NCI-H82 treated with DMSO at 0.1 percent for 48 hours (cell line): ENCODE data around the gene FADD.

Experiments used
- DNase-seq: peaks from one replicate; lab custom pipeline; 2025; ENCODE audit not compliant: unreplicated experiment; lab: John Stamatoyannopoulos, UW

The FADD gene

DNA sequence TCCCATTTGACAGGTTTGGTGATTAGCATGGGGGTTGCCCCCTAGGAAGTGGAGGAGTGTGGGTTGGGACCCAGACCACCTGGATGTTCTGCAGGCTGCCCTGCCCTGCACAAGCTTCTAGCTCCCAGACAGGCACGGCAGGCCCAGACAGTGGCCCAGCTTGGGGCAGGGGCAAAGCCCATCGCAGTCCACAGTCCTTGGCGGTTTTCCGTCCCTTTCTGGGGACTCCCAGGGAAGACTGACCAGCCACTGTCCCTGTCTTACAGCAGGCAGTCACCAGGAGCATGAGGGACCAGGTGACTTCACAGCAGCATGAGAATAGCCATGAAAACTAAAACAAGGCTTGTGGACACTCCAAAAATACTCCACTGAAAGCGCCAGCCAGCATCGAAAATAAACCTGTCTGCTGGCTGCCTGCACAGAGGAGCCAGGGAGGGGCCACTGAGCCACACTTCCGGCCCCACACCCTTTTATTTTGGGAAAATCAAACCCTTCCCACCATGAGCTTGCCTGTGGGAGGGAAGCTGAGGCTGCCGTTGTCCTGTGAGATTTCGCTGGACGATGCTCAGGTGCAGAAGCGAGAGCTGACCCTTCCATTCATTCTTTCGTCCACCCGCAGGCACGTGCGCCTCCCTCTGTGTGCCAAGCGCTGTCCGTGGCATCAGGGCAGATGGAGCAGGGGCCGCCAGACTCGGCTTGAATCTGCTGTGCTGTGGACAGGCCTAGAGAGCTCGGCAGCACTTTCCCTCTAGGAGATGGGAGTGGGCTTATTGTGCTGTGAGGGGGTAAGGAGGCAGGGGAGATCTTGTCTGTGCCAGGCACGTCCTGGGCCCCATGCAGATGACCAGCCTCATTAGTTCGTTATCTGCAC lies 28.0 kb downstream of the FADD start:
- no peak for DNase-seq

DNA sequence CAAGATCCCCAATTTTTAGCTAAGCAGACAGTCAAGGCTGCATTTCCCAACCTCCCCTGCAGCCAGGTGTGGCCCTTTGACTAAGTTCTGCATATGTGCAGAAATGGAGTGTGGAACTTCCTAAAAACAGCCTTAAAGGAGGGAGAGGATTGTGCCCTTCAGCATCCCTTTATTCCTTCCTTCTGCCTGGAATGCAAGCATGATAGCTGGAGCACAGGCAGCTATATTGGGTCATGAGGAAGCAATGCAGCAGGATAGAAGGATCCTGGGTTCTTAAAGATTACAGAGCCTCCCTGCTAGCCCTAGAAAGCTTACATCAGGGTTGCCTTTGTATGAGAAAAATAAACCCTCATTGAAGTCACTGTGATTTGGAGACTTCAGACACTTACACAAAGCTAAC lies 29.9 kb downstream of the FADD start:
- DNase-seq = no peak

GRCh38 chr11:70233511-70233934 lies 30.4 kb downstream of the FADD start:
- DNase-seq = no peak

GRCh38 chr11:70233962-70234361 lies 30.9 kb downstream of the FADD start:
- DNase-seq = no peak

DNA sequence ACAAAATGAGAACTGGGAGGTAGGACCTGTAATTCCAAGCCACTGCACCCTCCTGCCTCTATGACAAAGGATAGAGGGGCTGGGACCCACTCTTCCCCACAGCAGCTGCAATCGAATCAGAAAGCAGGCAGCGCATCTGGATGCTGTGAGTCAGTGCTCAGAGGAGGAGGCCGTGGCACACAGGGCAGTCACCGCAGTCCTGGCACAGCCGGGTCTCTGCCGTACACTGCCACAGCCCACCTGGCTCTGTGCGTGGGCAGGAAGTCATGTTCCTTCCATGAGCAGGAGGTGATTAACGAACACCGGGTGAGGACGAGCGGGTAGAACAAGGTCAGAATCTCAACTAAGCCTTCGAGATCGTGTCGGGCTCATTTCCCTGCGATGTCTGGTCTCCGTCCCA lies 37.2 kb downstream of the FADD start:
- no peak for DNase-seq

DNA sequence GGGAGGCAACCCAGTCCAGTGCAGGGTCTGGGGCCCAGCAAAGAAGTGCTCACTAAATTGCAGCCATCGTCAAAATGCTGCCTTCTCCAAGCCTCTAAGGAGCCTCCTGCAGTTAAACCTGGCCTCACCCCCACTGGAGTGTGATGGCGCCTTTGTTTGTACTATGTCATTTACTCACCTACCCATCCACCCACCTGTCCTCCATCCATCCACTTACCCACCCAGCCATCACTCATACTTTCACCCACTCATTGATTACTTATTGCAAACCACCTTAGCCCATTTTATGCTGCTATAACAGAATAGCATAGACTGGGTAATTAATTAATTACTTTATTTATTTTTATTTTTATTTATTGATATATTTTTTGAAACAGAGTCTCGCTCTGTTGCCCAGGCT lies 38.6 kb downstream of the FADD start:
- DNase-seq = no peak

GRCh38 chr11:70242885-70243284 lies 39.8 kb downstream of the FADD start:
- no peak for DNase-seq

DNA sequence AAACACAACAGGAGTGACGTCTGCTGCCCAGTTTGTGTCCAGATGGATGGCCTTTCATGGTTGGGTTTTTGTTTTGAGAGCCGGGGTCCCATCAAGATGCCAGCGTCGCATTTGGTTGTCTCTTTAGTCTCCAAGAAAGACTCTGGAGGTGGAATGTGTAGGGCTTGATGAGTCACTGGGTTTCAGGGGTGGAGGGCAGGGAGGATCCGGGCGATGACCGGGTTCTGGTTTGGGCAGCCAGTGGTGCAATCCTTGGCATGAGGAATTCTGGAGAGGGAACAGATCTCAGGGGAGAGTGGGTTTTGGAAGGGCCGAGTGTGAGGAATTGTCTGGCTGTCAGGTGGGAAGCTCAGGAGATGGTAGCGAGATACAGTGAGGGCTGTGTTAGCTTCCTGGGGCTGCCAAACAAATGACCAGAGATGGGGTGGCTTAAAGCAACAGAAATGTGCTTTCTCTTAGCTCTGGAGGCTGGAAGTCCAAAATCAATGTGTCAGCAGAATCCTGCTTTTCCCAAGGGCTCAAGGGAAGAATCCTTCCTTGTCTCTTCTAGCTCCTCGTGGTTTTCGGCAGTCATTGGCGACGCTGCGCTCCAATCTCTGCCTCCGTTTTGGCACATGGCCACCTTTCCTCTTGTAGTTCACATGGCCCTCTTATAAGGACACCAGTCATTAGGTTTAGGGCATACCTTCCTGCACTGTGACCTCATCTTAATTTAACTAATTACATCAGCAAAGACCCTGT lies 41.0 kb downstream of the FADD start:
- no peak for DNase-seq

- DNase-seq = no peak
Measured at GRCh38 chr11:70244698-70245097, 41.6 kb downstream of the FADD start.

GRCh38 chr11:70246196-70246595 lies 43.1 kb downstream of the FADD start:
- no peak for DNase-seq

GRCh38 chr11:70247042-70247709 lies 44.1 kb downstream of the FADD start:
- DNase-seq = no peak

- DNase-seq = no peak
Measured at GRCh38 chr11:70247710-70248072, 44.6 kb downstream of the FADD start.

GRCh38 chr11:70250876-70251658 lies 48.0 kb downstream of the FADD start:
- DNase-seq = no peak

DNA sequence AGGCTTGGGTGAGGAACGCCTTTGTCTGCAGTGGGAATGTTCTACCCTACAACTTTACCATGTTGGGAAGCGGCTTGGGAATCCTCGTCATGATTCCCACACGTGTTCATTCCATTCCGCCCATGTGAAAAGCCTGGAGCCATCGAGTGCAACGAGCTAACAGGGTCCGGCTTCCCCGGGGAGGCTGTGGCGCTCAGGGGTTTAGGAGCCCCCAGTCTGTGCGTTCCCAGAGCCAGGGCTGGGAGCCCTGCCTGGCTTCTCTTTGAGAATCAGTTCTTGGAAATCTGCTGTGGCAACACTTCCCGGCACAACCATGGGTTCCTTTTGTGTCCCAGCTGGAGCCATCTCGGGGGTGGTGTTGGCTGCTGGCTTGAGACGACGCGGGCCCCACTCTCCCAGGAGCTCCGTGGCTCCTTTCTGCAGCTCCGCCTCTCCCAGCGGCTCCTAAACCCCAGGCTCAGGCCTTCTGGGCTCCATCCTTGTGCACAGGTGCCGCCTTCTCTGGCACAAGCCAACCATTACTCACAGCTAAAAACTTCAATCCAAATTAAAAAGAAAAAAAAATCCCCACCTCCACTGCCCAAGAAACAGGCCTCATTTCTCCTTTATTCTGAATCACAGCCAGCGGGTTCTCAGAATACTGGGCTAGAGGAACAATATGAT lies 48.7 kb downstream of the FADD start:
- DNase-seq = no peak

DNA sequence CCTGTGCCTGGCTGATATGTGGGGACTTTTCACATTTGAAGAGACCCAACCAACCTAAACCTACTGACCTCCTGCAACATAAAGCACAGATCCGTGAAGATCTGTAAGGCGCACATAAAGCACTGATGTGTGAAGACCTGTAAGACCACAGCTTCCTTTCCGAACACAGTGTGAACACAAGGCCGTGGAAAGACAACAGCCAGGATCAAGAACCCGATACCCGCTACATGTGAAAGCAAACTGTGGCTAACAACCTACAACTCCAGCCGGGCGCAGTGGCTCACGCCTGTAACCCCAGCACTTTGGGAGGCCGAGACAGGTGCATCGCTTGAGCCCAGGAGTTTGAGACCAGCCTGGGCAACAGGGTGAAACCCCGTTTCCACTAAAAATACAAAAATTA lies 49.7 kb downstream of the FADD start:
- no peak for DNase-seq

GRCh38 chr11:70255477-70256116 lies 52.5 kb downstream of the FADD start:
- DNase-seq = peak; percentile 29
